HepG2 (cell line): ENCODE data around the gene HLA-DMB. TPM values are rescaled to one million over a fixed set of nuclear protein-coding genes. Genes with fewer than 3 reads are reported as not detected.

Experiments
- ATAC-seq: fragments of 200-7000 bp; cut with Tn5 transposase; 3 replicates; pipeline ENCODE4 v1.9.1; 2020; ENCODE audit warnings: mild to moderate bottlenecking, moderate library complexity
- BruUV-seq: library from RNA; stranded (reverse); fragments of 400-500 nt; replicated peaks from 2 replicates; lab custom pipeline; 2021; lab: Mats Ljungman, UMichigan
- CTCF ChIA-PET: fragments of 300-600 bp; formaldehyde crosslinking; extraction: SDS; loops from one replicate; lab custom pipeline; 2021; ENCODE audit warnings: low total read pairs, inconsistent platforms, low intra/inter-chr PET ratio; lab: Yijun Ruan, JAX
- POLR2A ChIA-PET: fragments of 350-600 bp; sonication (Branson Sonifier 250); formaldehyde crosslinking; loops from one replicate; lab custom pipeline; 2020; ENCODE audit warnings: antibody characterized with exemption, inconsistent platforms; lab: Yijun Ruan, JAX
- DNase-seq: peaks from one replicate; pipeline ENCODE4 v3.0.0-alpha.2; 2015; ENCODE audit warnings: low spot score
- FAIRE-seq: peaks from 3 replicates; lab custom pipeline; 2011; peaks lifted over from hg19 to GRCh38; lab: Jason Lieb, UNC
- H2AFZ ChIP-seq: one replicate; pipeline ENCODE4 v1.6.1; 2011; ENCODE audit warnings: low read length, inconsistent platforms
- H3K27ac ChIP-seq: fragments of 300-600 bp; 3 replicates; pipeline ENCODE4 v1.8.0; 2011; ENCODE audit warnings: mixed run types, mild to moderate bottlenecking, mixed read lengths, low read length, inconsistent platforms; ENCODE audit not compliant: insufficient read depth; ENCODE audit errors: extremely low read length
- H3K27me3 ChIP-seq, 2 experiments: fragments of 200-600 bp in 1 of 2; 2 replicates in 1 of 2; 3 replicates in 1 of 2; pipeline versions ENCODE4 v1.6.0 to v1.8.0; 2011; ENCODE audit warnings: low read length in 2 of 2, mild to moderate bottlenecking in 2 of 2, moderate library complexity in 2 of 2, inconsistent platforms in 1 of 2; ENCODE audit not compliant: insufficient read depth in 2 of 2, control insufficient read depth in 1 of 2
- H3K36me3 ChIP-seq, 2 experiments: fragments of 200-600 bp in 1 of 2; replicated peaks in 1 of 2; 2 replicates in 1 of 2; 3 replicates in 1 of 2; pipeline versions ENCODE4 v1.5.1 to v1.8.0; 2011; ENCODE audit warnings: low read length in 2 of 2, inconsistent platforms in 1 of 2; ENCODE audit not compliant: insufficient read depth in 2 of 2, control insufficient read depth in 1 of 2
- H3K4me1 ChIP-seq: 2 replicates; pipeline ENCODE4 v1.5.1; 2012; ENCODE audit warnings: low read length, inconsistent platforms; ENCODE audit not compliant: insufficient read depth
- H3K4me2 ChIP-seq: 2 replicates; pipeline ENCODE4 v1.6.0; 2011; ENCODE audit warnings: low read depth, low read length, inconsistent platforms
- H3K4me3 ChIP-seq, 3 experiments: fragments of 200-600 bp in 1 of 3; sonication (generic), shearing (Covaris generic) in 1 of 3; replicated peaks in 1 of 3; 2 replicates each; pipeline ENCODE4 v1.5.1; 2011 to 2016; ENCODE audit warnings: low read length in 3 of 3, inconsistent platforms in 2 of 3, low read depth in 2 of 3, mild to moderate bottlenecking in 2 of 3, control low read depth in 1 of 3, mixed read lengths in 1 of 3; ENCODE audit not compliant: insufficient read depth in 1 of 3
- H3K79me2 ChIP-seq: one replicate; pipeline ENCODE4 v1.6.1; 2011; ENCODE audit warnings: low read length, inconsistent platforms; ENCODE audit not compliant: insufficient read depth
- H3K9ac ChIP-seq: 2 replicates; pipeline ENCODE4 v1.6.0; 2011; ENCODE audit warnings: mild to moderate bottlenecking, low read depth, low read length, inconsistent platforms; ENCODE audit not compliant: insufficient read depth
- H3K9me3 ChIP-seq: 2 replicates; pipeline ENCODE4 v1.5.1; 2012; ENCODE audit warnings: mild to moderate bottlenecking, low read length
- H4K20me1 ChIP-seq: 2 replicates; pipeline ENCODE4 v1.6.0; 2011; ENCODE audit warnings: inconsistent platforms, mild to moderate bottlenecking, low read length, moderate library complexity; ENCODE audit not compliant: insufficient read depth
- CEBPB ChIP-seq: IDR thresholded peaks from 2 replicates; pipeline ENCODE4 v1.6.1; 2011; ENCODE audit warnings: low read depth, low read length, improper control_type of control experiment, borderline replicate concordance
- CREB1 ChIP-seq, 2 experiments: fragments of 450-650 bp in 1 of 2; IDR thresholded peaks; 2 replicates each; pipeline ENCODE4 v1.6.1; 2016 to 2017; ENCODE audit warnings: control low read depth in 1 of 2, mild to moderate bottlenecking in 1 of 2, missing compliant biosample characterization in 1 of 2, missing genetic modification characterization in 1 of 2
- IKZF1 ChIP-seq: fragments of 450-650 bp; IDR thresholded peaks from 2 replicates; pipeline ENCODE4 v1.7.1; 2016
- KAT8 ChIP-seq: IDR thresholded peaks from 2 replicates; pipeline ENCODE4 v1.6.1; 2016; ENCODE audit warnings: missing genetic modification reagents, missing compliant biosample characterization
- KDM4B ChIP-seq: sonication (generic); formaldehyde crosslinking; IDR thresholded peaks from 2 replicates; pipeline ENCODE4 v1.4.0; 2020; ENCODE audit warnings: missing genetic modification reagents
- KLF16 ChIP-seq, 2 experiments: sonication (generic) in 1 of 2; formaldehyde crosslinking in 1 of 2; IDR thresholded peaks; 2 replicates each; pipeline versions ENCODE4 v1.6.1 to v1.8.0; 2016 to 2023; ENCODE audit warnings: missing genetic modification reagents in 2 of 2, missing compliant biosample characterization in 1 of 2
- MAFF ChIP-seq: IDR thresholded peaks from 2 replicates; pipeline ENCODE4 v1.6.1; 2011; ENCODE audit warnings: low read depth, low read length, improper control_type of control experiment
- MAFK ChIP-seq, 2 experiments: IDR thresholded peaks in 1 of 2; conservative IDR thresholded peaks in 1 of 2; 2 replicates each; pipeline ENCODE4 v1.6.1; 2011; ENCODE audit warnings: improper control_type of control experiment in 2 of 2, low read length in 2 of 2
- MIXL1 ChIP-seq: IDR thresholded peaks from 2 replicates; pipeline ENCODE4 v1.6.1; 2016
- MXI1 ChIP-seq: IDR thresholded peaks from 3 replicates; pipeline ENCODE4 v1.6.1; 2012; ENCODE audit warnings: low read depth, low read length, inconsistent platforms, borderline replicate concordance
- RFX5 ChIP-seq: IDR thresholded peaks from 2 replicates; pipeline ENCODE4 v1.6.1; 2011; ENCODE audit warnings: low read depth, low read length, improper control_type of control experiment
- STAG1 ChIP-seq: sonication (generic); formaldehyde crosslinking; IDR thresholded peaks from 2 replicates; pipeline ENCODE4 v1.4.0; 2020; ENCODE audit warnings: missing genetic modification reagents
- ZFP36L2 ChIP-seq: sonication (generic); formaldehyde crosslinking; IDR thresholded peaks from 2 replicates; pipeline ENCODE4 v1.4.0; 2020; ENCODE audit warnings: missing genetic modification reagents
- ZNF34 ChIP-seq: sonication (generic); formaldehyde crosslinking; IDR thresholded peaks from 2 replicates; pipeline ENCODE4 v1.4.0; 2020; ENCODE audit warnings: mild to moderate bottlenecking, missing genetic modification reagents, borderline replicate concordance
- WGBS: methylation state at CpG from one replicate; pipeline ENCODE4 v1.1.6; 2017; ENCODE audit warnings: low lambda C conversion rate; 5-methylcytosine and 5-hydroxymethylcytosine counted together
- in situ Hi-C: cut with HindIII; loops from 2 replicates; pipeline ENCODE4 v1.10.0; 2017; ENCODE audit warnings: low pct_unique_long_range_greater_than_20kb; ENCODE audit not compliant: extremely low pct_ligation_motif_present
- intact Hi-C: fragments of 100-400 bp; cut with micrococcal nuclease; formaldehyde crosslinking; loops from one replicate; pipeline ENCODE4 v1.10.0; 2022; ENCODE audit not compliant: unreplicated experiment
- polyA plus RNA-seq, 8 experiments: library from polyadenylated mRNA; depleted of rRNA in 3 of 8; stranded (reverse) in 7 of 8; unstranded in 1 of 8; fragments of >200 nt; fragmentation: Illumina TruSeq in 4 of 8; extraction: Trizol in 4 of 8; gene quantifications; 2 replicates each; pipeline versions ENCODE4 v1.2.1 to v1.2.3, GENCODE V29; 2011 to 2016; ENCODE audit warnings: low read depth in 4 of 8, missing spikeins in 1 of 8, mixed read lengths in 1 of 8; ENCODE audit not compliant: insufficient read depth in 1 of 8
- total RNA-seq, 5 experiments: library from RNA; depleted of rRNA; stranded (reverse); fragments of >200 nt; fragmentation: Illumina TruSeq; extraction: Trizol; gene quantifications; 2 replicates each; pipeline ENCODE4 v1.2.3, GENCODE V29; 2016; ENCODE audit warnings: low read depth in 1 of 5
- TF ChIP-seq, protein P1 (sequence below): sonication (generic); formaldehyde crosslinking; IDR thresholded peaks from 2 replicates; pipeline ENCODE4 v1.5.0; 2020; ENCODE audit warnings: mild to moderate bottlenecking, missing genetic modification reagents, moderate library complexity

Gene HLA-DMB
- total and polyA plus RNA-seq, 2 of the 13 experiments (the other 11 are each of a cell fraction or from before 2014, with no cell fraction given), result not detected

- peaks cover 12% of the 10 kb centered on the region for H3K4me1 ChIP-seq
- TF ChIP-seq CEBPB (no peak), IKZF1 (no peak), ZNF34 (CRISPR knock-in tag) (no peak), CREB1 (IDR thresholded peaks at IDR 0.05) (peak; percentile 27; the same call in 1 of the 2 replicates), CREB1 (CRISPR knock-in tag; IDR thresholded peaks at IDR 0.05) (no peak)
- no peak for ATAC-seq
- CTCF ChIA-PET, result interaction anchor here (3.1 kb wide), 1 partner anchor 64 kb away, joined by 31 read pairs; no protein-coding TSS in a partner anchor
- no peaks in the 10 kb centered on the region for H4K20me1 ChIP-seq
- 2% methylated on average over 8 of the region's 9 CpGs for WGBS
- intact Hi-C loops, result no loop called here
- no peak for DNase-seq
- no peak overlapping the region for H3K4me2 ChIP-seq
- H3K9ac ChIP-seq, result no peak overlapping the region
- H3K79me2 ChIP-seq, result no peaks in the 10 kb centered on the region
- H3K4me3 ChIP-seq, result no peak overlapping the region
- H3K27me3 ChIP-seq, result peaks cover 3 to 13% of the 10 kb centered on the region in 2 experiments; a peak in 2 of 5 replicates
- FAIRE-seq, result no peak
- BruUV-seq, result no TSS peak
- H2AFZ ChIP-seq, result no peak overlapping the region
- H3K36me3 ChIP-seq, result no peaks in the 10 kb centered on the region
- H3K27ac ChIP-seq, result no peak overlapping the region
- in situ Hi-C loops, result loop anchor here (5.0 kb wide), 1 partner anchor 62 kb away; no protein-coding TSS in a partner anchor
- H3K9me3 ChIP-seq, result peaks cover 5% of the 10 kb centered on the region
- POLR2A ChIA-PET, result interaction anchor here (8.9 kb wide), 1 partner anchor 23 kb away, joined by 202 read pairs; the partner anchor contains the start of gene BRD2
These were observed 8.3 kb upstream of the HLA-DMB start for GRCh38 chr6:32949113-32949512.

GRCh38 chr6:32947552-32948465 lies 7.0 kb upstream of the HLA-DMB start:
- FAIRE-seq, result peak; percentile 96
- BruUV-seq, result no TSS peak
- CTCF ChIA-PET, result interaction anchor here (1.6 to 3.1 kb wide), 3 partner anchors 15 to 62 kb away, joined by 11 to 31 read pairs (median 27); no protein-coding TSS in a partner anchor
- TF ChIP-seq ZFP36L2, result no peak
- TF ChIP-seq, protein P1, sequence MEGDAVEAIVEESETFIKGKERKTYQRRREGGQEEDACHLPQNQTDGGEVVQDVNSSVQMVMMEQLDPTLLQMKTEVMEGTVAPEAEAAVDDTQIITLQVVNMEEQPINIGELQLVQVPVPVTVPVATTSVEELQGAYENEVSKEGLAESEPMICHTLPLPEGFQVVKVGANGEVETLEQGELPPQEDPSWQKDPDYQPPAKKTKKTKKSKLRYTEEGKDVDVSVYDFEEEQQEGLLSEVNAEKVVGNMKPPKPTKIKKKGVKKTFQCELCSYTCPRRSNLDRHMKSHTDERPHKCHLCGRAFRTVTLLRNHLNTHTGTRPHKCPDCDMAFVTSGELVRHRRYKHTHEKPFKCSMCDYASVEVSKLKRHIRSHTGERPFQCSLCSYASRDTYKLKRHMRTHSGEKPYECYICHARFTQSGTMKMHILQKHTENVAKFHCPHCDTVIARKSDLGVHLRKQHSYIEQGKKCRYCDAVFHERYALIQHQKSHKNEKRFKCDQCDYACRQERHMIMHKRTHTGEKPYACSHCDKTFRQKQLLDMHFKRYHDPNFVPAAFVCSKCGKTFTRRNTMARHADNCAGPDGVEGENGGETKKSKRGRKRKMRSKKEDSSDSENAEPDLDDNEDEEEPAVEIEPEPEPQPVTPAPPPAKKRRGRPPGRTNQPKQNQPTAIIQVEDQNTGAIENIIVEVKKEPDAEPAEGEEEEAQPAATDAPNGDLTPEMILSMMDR (CRISPR knock-in tag), result peak; percentile 91
- 0 out of 2 replicates have a peak, but pooled peaks have one; percentile 44 for TF ChIP-seq KDM4B
- peak; percentile 74 for TF ChIP-seq MIXL1
- peak; percentile 94 for TF ChIP-seq STAG1 (CRISPR knock-in tag)
- TF ChIP-seq MAFF, result 0 out of 2 replicates have a peak, but pooled peaks have one; percentile 25
- TF ChIP-seq KAT8, result peak; percentile 22; the same call in 1 of the 2 replicates
- peak; percentile 58; the same call in 1 of the 2 replicates for TF ChIP-seq RFX5
- TF ChIP-seq MAFK (conservative IDR thresholded peaks at IDR 0.05 in 1 of 2, IDR thresholded peaks at IDR 0.05 in 1 of 2; ENCODE audit: low read length in 2 of 2), result 0 out of 4 replicates have a peak, but pooled peaks of 1 of the 2 experiments have one; percentile 5
- 0 out of 3 replicates have a peak, but pooled peaks have one; percentile 20 for TF ChIP-seq MXI1
- TF ChIP-seq KLF16 (CRISPR knock-in tag; IDR thresholded peaks at IDR 0.05), result 0 out of 4 replicates have a peak, but pooled peaks of 1 of the 2 experiments have one; percentile 25

More at GRCh38 chr6:32947552-32948465, 7.0 kb upstream of the HLA-DMB start:
- no peak overlapping the region for H2AFZ ChIP-seq
- no peaks in the 10 kb centered on the region for H3K36me3 ChIP-seq
- H3K27me3 ChIP-seq, result peaks cover 3 to 13% of the 10 kb centered on the region in 2 experiments; a peak in 2 of 5 replicates
- H4K20me1 ChIP-seq, result no peaks in the 10 kb centered on the region
- peak; percentile 58 for DNase-seq
- intact Hi-C loops, result loop anchor here (1.0 to 2.0 kb wide), 2 partner anchors 15 to 63 kb away; no protein-coding TSS in a partner anchor
- peaks cover 5% of the 10 kb centered on the region for H3K9me3 ChIP-seq
- 44% methylated on average over 11 of the region's 11 CpGs for WGBS
- no peak overlapping the region for H3K4me2 ChIP-seq
- H3K4me1 ChIP-seq, result peaks cover 3% of the 10 kb centered on the region; the same call in 1 of the 2 replicates
- no peaks in the 10 kb centered on the region for H3K79me2 ChIP-seq
- in situ Hi-C loops, result loop anchor here (5.0 kb wide), 1 partner anchor 61 kb away; no protein-coding TSS in a partner anchor
- no peak overlapping the region for H3K9ac ChIP-seq
- no peak overlapping the region for H3K27ac ChIP-seq
- POLR2A ChIA-PET, result no interaction called here
- peak; percentile 83 for ATAC-seq
- H3K4me3 ChIP-seq, result no peak overlapping the region
